H9 (cell line): Measurements from ENCODE around the gene ADARB2. TPM values are rescaled to one million over a fixed set of nuclear protein-coding genes. Genes with fewer than 3 reads are reported as not detected.

Source experiments
- DNase-seq: peaks from one replicate; pipeline ENCODE4 v3.0.0-alpha.2; 2017
- H2AFZ ChIP-seq: one replicate; pipeline ENCODE4 v1.6.1; 2013; ENCODE audit warnings: mild to moderate bottlenecking, low read length, control low read depth, moderate library complexity
- H2AK5ac ChIP-seq: 2 replicates; pipeline ENCODE4 v1.6.1; 2013; ENCODE audit warnings: low read length, control low read depth, mixed read lengths; ENCODE audit not compliant: insufficient read length
- H2BK120ac ChIP-seq: one replicate; pipeline ENCODE4 v1.6.1; 2013; ENCODE audit warnings: low read depth, mild to moderate bottlenecking, low read length, control low read depth, inconsistent platforms; ENCODE audit not compliant: poor library complexity, severe bottlenecking
- H2BK12ac ChIP-seq: 2 replicates; pipeline ENCODE4 v1.6.1; 2013; ENCODE audit warnings: low read length, control low read depth, mixed read lengths, low read depth; ENCODE audit not compliant: insufficient read length
- H2BK15ac ChIP-seq: 2 replicates; pipeline ENCODE4 v1.6.1; 2013; ENCODE audit warnings: low read depth, low read length, control low read depth
- H2BK20ac ChIP-seq: one replicate; pipeline ENCODE4 v1.6.1; 2013; ENCODE audit warnings: low read depth, mild to moderate bottlenecking, low read length, control low read depth, inconsistent platforms; ENCODE audit not compliant: poor library complexity, severe bottlenecking
- H2BK5ac ChIP-seq: 2 replicates; pipeline ENCODE4 v1.6.1; 2013; ENCODE audit warnings: low read length, control low read depth, mixed read lengths; ENCODE audit not compliant: insufficient read length
- H3K14ac ChIP-seq: 2 replicates; pipeline ENCODE4 v1.6.1; 2013; ENCODE audit warnings: low read length, control low read depth; ENCODE audit not compliant: insufficient read depth
- H3K18ac ChIP-seq: 2 replicates; pipeline ENCODE4 v1.6.1; 2013; ENCODE audit warnings: low read depth, mild to moderate bottlenecking, mixed read lengths, low read length, control low read depth; ENCODE audit not compliant: insufficient read length
- H3K23ac ChIP-seq: 2 replicates; pipeline ENCODE4 v1.6.1; 2013; ENCODE audit warnings: low read length, control low read depth, mixed read lengths, low read depth; ENCODE audit not compliant: insufficient read length
- H3K23me2 ChIP-seq: 2 replicates; pipeline ENCODE4 v1.6.1; 2013; ENCODE audit warnings: low read depth, mild to moderate bottlenecking, mixed read lengths, low read length, control low read depth; ENCODE audit not compliant: insufficient read length, poor library complexity, severe bottlenecking
- H3K27ac ChIP-seq: 2 replicates; pipeline ENCODE4 v1.5.1; 2013; ENCODE audit warnings: low read length, control low read depth, mixed read lengths, low read depth; ENCODE audit not compliant: insufficient read length
- H3K27me3 ChIP-seq: 2 replicates; pipeline ENCODE4 v1.6.1; 2013; ENCODE audit warnings: low read length, control low read depth, inconsistent platforms; ENCODE audit not compliant: insufficient read depth
- H3K4ac ChIP-seq: 2 replicates; pipeline ENCODE4 v1.6.1; 2013; ENCODE audit warnings: low read depth, mild to moderate bottlenecking, control low read depth, inconsistent platforms, low read length, moderate library complexity
- H3K4me1 ChIP-seq: 2 replicates; pipeline ENCODE4 v1.6.1; 2013; ENCODE audit warnings: low read length, control low read depth, inconsistent platforms; ENCODE audit not compliant: insufficient read depth
- H3K4me2 ChIP-seq: 2 replicates; pipeline ENCODE4 v1.6.1; 2013; ENCODE audit warnings: low read length, control low read depth, mixed read lengths; ENCODE audit not compliant: insufficient read length, insufficient read depth
- H3K56ac ChIP-seq: 2 replicates; pipeline ENCODE4 v1.6.1; 2013; ENCODE audit warnings: low read depth, mild to moderate bottlenecking, mixed read lengths, low read length, control low read depth; ENCODE audit not compliant: insufficient read length
- H3K79me1 ChIP-seq: 2 replicates; pipeline ENCODE4 v1.6.1; 2013; ENCODE audit warnings: low read depth, mild to moderate bottlenecking, moderate library complexity, low read length, control low read depth, inconsistent platforms; ENCODE audit not compliant: insufficient read depth, poor library complexity, severe bottlenecking
- H3K79me2 ChIP-seq: 2 replicates; pipeline ENCODE4 v1.6.1; 2013; ENCODE audit warnings: low read length, control low read depth, inconsistent platforms; ENCODE audit not compliant: insufficient read depth
- H3K9ac ChIP-seq: 2 replicates; pipeline ENCODE4 v1.6.1; 2013; ENCODE audit warnings: low read length, control low read depth, mixed read lengths; ENCODE audit not compliant: insufficient read length; ENCODE audit errors: extremely low read depth
- H3K9me3 ChIP-seq: one replicate; pipeline ENCODE4 v1.6.1; 2013; ENCODE audit warnings: low read depth, low read length, inconsistent platforms; ENCODE audit not compliant: control insufficient read depth
- H3T11ph ChIP-seq: one replicate; pipeline ENCODE4 v1.6.1; 2013; ENCODE audit warnings: mild to moderate bottlenecking, low read length, control low read depth, inconsistent platforms
- H4K20me1 ChIP-seq: one replicate; pipeline ENCODE4 v1.6.1; 2013; ENCODE audit not compliant: control insufficient read depth, insufficient read length, insufficient read depth
- H4K5ac ChIP-seq: 2 replicates; pipeline ENCODE4 v1.6.1; 2013; ENCODE audit warnings: low read depth, mild to moderate bottlenecking, mixed read lengths, low read length, control low read depth; ENCODE audit not compliant: insufficient read length
- H4K8ac ChIP-seq: replicated peaks from 2 replicates; pipeline ENCODE4 v1.6.1; 2013; ENCODE audit warnings: low read length, control low read depth, mixed read lengths, low read depth; ENCODE audit not compliant: insufficient read length
- H4K91ac ChIP-seq: 2 replicates; pipeline ENCODE4 v1.6.1; 2013; ENCODE audit warnings: low read depth, mild to moderate bottlenecking, moderate library complexity, mixed read lengths, low read length, control low read depth; ENCODE audit not compliant: insufficient read length
- H3K27ac Mint-ChIP-seq, 3 experiments: 2 replicates in 2 of 3; 3 replicates in 1 of 3; pipeline ENCODE4 v1.8.0; 2020 to 2021; ENCODE audit warnings: mixed read lengths in 3 of 3, mild to moderate bottlenecking in 1 of 3, moderate library complexity in 1 of 3
- H3K27me3 Mint-ChIP-seq: 2 replicates; pipeline ENCODE4 v1.8.0; 2021; ENCODE audit warnings: low read depth, mild to moderate bottlenecking, moderate library complexity, mixed read lengths
- H3K36me3 Mint-ChIP-seq, 3 experiments: 2 replicates in 2 of 3; 3 replicates in 1 of 3; pipeline ENCODE4 v1.8.0; 2020 to 2021; ENCODE audit warnings: low read depth in 3 of 3, mixed read lengths in 3 of 3; ENCODE audit not compliant: insufficient read depth in 1 of 3
- H3K4me1 Mint-ChIP-seq, 2 experiments: 2 replicates each; pipeline ENCODE4 v1.8.0; 2020; ENCODE audit warnings: mixed read lengths in 2 of 2
- H3K4me3 Mint-ChIP-seq, 2 experiments: 2 replicates in 1 of 2; 3 replicates in 1 of 2; pipeline ENCODE4 v1.8.0; 2020 to 2021; ENCODE audit warnings: mild to moderate bottlenecking in 2 of 2, mixed read lengths in 2 of 2, moderate library complexity in 1 of 2
- H3K9me3 Mint-ChIP-seq, 2 experiments: 2 replicates in 1 of 2; 3 replicates in 1 of 2; pipeline ENCODE4 v1.8.0; 2020; ENCODE audit warnings: mild to moderate bottlenecking in 2 of 2, mixed read lengths in 2 of 2, moderate library complexity in 1 of 2
- CTCF ChIP-seq: fragments of 200-600 bp; sonication (generic); conservative IDR thresholded peaks from 3 replicates; pipeline ENCODE4 v1.8.0; 2021; ENCODE audit warnings: antibody characterized with exemption, mild to moderate bottlenecking
- WGBS: extraction: QIAGEN DNeasy Blood & Tissue Kit; methylation state at CpG from one replicate; pipeline ENCODE4 v1.1.7; 2013; ENCODE audit warnings: missing lambda C conversion rate, low lambda C conversion rate, mixed read lengths; ENCODE audit not compliant: insufficient read length; ENCODE audit errors: extremely low coverage; 5-methylcytosine and 5-hydroxymethylcytosine counted together
- total RNA-seq: library from RNA; stranded (reverse); gene quantifications from 2 replicates; pipeline ENCODE4 v1.2.1, GENCODE V29; 2021

The ADARB2 gene
- total RNA-seq, 1 experiment from 2014 or later, result 0.87 TPM

- 0 out of 7 replicates have a peak overlapping the region, but pooled peaks of 1 of the 3 experiments have one; percentile 29 for H3K27ac Mint-ChIP-seq
- no peak overlapping the region for H2AFZ ChIP-seq
- H4K5ac ChIP-seq, result no peak overlapping the region
- H2BK15ac ChIP-seq, result no peak overlapping the region
- no peak overlapping the region for H3K14ac ChIP-seq
- WGBS, result no CpG with 5 or more reads among the region's 6 CpGs
- H2AK5ac ChIP-seq, result no peak overlapping the region
- no peak overlapping the region for H4K8ac ChIP-seq
- no peak overlapping the region for H3K23ac ChIP-seq
- no peak overlapping the region for H2BK20ac ChIP-seq
- peak; percentile 11 for DNase-seq
- H3K4me1 Mint-ChIP-seq, result peaks cover 0 to 2% of the 10 kb centered on the region in 2 experiments; a peak in 1 of 4 replicates
- H3K4me3 Mint-ChIP-seq, result no peak overlapping the region
- no peak overlapping the region for H3K27ac ChIP-seq
- no peak overlapping the region for H3T11ph ChIP-seq
- no peaks in the 10 kb centered on the region for H4K20me1 ChIP-seq
- H3K9me3 Mint-ChIP-seq, result peaks cover 0 to 3% of the 10 kb centered on the region in 2 experiments; a peak in 1 of 5 replicates
- H2BK120ac ChIP-seq, result no peak overlapping the region
- no peak overlapping the region for H2BK12ac ChIP-seq
- no peaks in the 10 kb centered on the region for H3K79me1 ChIP-seq
- no peaks in the 10 kb centered on the region for H3K9me3 ChIP-seq
- TF ChIP-seq CTCF, result no peak
- no peaks in the 10 kb centered on the region for H3K4me1 ChIP-seq
- H3K4ac ChIP-seq, result no peak overlapping the region
- H3K79me2 ChIP-seq, result no peaks in the 10 kb centered on the region
- H3K9ac ChIP-seq, result no peak overlapping the region
- H4K91ac ChIP-seq, result no peak overlapping the region
- no peaks in the 10 kb centered on the region for H3K27me3 ChIP-seq
- no peak overlapping the region for H3K4me2 ChIP-seq
- H3K18ac ChIP-seq, result no peak overlapping the region
- no peaks in the 10 kb centered on the region for H3K36me3 Mint-ChIP-seq
- H3K27me3 Mint-ChIP-seq, result peaks cover 7% of the 10 kb centered on the region
- H2BK5ac ChIP-seq, result no peak overlapping the region
- no peak overlapping the region for H3K56ac ChIP-seq
- H3K23me2 ChIP-seq, result no peaks in the 10 kb centered on the region
These were observed 142.1 kb downstream of the ADARB2 start for GRCh38 chr10:1595242-1595600.
